Measurements from ENCODE around the gene HAP1.
"Not testable (repeated sequence)": the region's sequence is repeated elsewhere in the genome, so short reads cannot be mapped to it uniquely, and the experiment has no call there.

The HAP1 gene

DNA sequence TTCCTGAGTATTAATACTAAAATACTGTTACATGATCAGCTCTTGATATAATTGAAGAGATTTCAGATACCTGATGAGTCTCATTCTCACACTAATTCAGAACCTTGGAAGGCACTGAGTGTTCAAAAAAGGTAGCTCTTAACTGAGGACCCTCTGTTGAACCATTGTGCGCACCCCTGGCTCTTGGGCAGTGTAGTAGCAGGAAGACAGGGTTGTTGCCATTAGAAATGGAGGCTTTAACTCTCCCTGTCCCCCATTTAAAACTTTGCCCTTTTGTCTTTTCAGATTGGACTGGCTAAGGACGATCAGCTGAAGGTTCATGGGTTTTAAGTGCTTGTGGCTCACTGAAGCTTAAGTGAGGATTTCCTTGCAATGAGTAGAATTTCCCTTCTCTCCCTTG lies 43.9 kb downstream of the HAP1 start:
- DNase-seq (ENCODE audit: low read depth in 2 of 2) = no peak

DNA sequence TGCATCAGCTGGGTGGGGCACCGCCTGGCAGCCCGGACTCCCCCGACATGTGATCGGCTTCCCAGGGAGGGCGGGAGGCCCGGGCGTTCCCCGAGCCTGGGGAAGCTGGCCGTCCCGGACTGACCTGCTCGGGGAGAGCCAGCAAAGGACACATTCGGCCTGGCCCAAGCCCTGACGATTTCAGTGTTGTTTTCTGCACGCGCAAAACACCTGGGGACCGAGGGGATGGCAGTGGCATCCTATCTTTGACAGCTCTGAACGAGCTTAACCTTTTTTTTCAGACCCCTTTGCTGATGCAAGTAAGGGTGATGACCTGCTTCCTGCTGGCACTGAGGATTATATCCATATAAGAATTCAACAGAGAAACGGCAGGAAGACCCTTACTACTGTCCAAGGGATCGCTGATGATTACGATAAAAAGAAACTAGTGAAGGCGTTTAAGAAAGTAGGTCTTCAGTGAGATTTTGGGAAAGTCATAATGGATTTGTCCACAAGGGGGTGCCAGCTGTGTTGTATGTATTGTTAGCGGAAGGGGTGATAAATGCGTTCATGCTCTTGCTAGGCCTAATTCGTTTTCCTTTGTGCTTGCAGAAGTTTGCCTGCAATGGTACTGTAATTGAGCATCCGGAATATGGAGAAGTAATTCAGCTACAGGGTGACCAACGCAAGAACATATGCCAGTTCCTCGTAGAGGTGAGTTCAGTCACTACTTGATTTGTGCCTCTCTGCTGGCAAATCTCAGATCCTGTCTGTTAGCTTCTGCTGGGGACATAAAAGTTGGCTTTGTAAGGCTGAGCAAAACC lies 44.7 kb downstream of the HAP1 start:
- DNase-seq (ENCODE audit: low read depth in 2 of 2) = no peak

DNA sequence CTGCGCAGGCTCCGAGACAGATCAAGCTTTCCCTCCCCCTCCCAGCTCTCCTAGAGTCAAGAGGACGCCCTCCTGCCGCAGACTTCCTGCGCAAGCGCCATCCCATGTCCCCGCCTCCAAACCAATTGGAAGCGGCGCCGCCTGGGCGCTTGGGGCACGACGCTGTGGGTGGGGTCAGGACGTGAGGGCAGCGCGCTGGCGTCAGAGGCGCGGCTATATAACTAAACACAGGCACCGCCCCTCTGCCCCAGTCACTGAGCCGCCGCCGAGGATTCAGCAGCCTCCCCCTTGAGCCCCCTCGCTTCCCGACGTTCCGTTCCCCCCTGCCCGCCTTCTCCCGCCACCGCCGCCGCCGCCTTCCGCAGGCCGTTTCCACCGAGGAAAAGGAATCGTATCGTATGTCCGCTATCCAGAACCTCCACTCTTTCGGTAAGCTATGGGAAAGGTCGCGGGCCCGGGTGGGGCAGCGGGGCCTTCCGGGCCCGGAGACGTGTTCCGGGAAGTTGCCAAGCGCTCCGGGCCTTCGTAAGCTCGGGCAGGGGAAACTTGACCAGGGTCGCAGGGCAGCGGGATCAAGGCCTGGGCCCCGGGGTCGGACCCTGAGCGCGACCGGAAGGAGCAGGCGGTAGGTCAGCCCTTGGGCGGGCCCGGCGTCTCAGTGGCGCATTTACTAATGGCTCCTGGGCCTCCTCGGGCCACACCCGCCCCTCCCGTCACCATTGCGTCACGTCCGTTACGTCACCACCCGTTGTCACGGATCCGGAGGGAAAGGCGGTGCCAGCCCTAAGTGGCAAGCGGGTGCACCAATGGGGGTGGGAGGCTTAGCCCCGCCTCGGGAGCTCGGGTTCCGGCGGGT lies 45.6 kb downstream of the HAP1 start, which contains the start of gene EIF1:
Gene EIF1 (plus strand): TSS at position 245 of the 856 bp plus-strand sequence. CDS start 154 bp downstream, at position 399.
- DNase-seq (ENCODE audit: low read depth in 2 of 2) = peak; percentile 99 to 100

DNA sequence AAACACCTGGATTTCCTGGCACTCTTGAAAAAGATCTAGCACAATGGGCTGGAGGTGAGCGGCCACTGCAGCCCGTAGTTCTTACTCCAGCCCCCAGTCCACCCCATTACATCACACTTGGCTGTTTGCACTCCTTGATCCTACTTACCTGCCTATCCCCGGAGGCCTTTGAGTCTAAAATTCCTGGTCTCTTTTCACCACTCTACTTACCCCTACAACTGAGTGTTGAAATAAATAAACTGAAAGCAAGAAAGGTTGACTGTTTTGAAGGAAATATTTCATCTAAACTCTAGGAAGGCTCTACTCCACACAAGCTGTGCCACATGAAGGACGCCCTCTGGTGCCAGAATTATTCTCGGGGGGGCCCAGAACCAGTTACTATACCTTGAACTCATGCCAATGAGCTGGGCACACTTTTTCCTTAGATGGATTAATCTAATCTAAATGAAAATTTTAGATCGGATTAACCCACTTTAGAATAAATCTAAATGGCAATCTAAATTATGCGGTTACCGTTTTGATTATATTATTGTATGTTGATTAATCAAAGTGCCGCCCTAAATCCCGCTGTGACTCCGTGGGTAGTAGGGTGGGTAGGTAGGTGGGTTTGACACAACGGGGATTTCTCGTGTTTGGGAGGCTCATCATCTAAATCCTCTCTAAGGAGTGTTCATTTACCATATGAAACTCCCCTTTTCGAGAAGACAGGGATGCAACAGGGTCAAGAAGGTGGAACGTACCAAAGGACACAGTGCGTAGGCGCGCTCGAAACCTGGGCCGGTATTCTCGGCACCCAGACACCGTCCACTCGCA lies 46.4 kb downstream of the HAP1 start:
- peak in 1 of 2 donors; percentile 43 for DNase-seq (ENCODE audit: low read depth in 2 of 2)

DNA sequence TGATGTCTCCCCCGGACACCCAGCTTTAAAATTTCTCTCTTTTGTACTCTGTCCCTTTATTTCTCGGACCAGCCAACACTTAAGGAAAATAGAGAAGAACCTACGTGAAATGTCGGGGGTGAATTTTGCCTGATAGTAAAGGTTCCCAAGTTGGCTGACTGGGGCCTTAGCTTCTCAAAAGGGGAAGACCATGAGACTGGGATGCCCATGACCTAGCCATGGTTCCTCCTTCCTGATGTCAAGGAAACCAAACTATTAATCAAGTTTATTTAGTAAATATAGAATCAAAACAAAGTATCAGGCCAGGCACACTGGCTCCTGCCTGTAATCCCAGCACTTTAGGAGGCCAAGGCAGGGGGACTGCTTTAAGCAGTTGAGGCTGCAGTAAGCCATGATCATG lies 48.2 kb downstream of the HAP1 start:
- DNase-seq (ENCODE audit: low read depth in 2 of 2) = no peak

DNA sequence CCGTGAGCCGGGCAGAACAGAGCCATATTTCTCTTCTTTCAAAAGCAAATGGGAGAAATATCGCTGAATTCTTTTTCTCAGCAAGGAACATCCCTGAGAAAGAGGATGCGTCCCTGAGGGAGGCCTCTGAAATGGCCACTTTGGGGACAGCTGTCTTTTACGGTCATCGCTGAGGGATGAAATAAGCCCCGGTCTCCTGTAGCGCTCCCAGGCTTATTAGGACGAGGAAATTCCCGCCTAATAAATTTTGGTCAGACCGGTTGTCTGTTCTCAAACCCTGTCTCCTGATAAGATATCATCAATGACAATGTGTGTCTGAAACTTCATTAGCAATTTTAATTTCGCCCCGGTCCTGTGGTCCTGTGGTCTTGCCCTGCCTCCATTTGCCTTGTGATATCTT lies 48.7 kb downstream of the HAP1 start:
- DNase-seq (ENCODE audit: low read depth in 2 of 2) = not testable (repeated sequence)

DNA sequence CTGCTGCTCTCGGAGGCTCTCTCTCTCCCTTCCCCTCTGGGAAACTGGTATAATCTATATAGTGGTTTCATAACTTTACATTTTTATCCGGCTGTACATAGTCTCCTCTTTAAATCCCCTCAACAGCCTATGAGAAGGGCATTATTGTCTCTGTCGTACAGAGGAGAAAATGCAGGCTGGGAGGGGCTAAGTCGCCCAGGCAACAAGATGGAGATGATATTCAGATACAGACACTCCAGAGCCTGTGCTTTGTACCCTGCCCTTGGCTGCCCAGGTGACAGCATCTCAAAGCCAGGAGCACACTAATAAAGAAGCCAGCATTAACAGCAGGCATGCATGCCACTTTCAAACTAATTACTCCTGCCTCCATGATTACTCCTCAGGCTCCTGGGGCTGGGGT lies 50.4 kb downstream of the HAP1 start:
- DNase-seq (ENCODE audit: low read depth in 2 of 2) = no peak

DNA sequence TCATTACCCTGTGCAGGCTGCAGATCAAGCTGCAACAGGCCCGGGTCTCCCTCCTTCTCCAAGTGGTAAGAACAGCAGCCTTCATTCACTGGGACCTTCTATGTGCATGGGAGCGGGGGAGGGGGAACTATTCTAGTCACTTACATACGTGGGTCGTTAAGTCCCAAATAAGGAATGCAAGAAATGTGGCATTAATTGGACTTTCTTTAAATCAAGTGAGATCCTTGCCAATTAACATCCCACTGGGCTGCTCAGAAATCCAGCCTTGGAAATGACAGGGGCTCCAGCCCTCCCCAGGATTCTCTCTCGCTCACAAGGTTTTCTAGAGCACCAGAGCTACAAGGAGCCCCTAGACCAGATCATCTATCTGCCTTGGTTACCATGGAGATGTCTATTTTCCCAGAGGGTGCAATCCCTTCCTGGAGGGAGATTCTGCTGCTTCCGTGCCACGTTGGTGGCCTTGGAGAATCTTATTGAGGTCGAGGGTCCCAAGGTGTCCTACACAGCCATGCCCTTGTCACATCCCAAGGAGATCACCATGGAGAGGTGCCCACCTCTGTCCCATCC lies 50.9 kb downstream of the HAP1 start:
- no peak for DNase-seq (ENCODE audit: low read depth in 2 of 2)

DNA sequence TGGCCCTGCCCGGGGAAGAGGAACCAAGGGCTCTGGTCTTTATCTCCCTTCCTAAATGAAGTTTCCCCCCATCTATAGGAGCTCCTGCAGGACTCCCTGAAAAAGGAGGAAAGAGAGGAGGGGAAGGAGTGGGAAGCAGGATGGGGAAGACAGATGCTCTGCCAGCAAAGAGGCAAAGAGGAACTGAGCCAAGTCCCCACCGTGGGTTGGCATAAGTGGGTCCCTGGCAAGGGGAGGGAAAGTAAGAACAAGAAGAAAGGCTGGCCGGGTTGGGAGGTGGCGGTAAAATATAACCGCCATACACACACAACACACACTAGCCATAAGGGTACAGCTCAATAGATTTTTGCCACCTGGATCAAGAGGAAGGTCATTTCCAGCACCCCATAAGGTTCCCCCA lies 51.8 kb downstream of the HAP1 start:
- DNase-seq (ENCODE audit: low read depth in 2 of 2) = no peak

DNA sequence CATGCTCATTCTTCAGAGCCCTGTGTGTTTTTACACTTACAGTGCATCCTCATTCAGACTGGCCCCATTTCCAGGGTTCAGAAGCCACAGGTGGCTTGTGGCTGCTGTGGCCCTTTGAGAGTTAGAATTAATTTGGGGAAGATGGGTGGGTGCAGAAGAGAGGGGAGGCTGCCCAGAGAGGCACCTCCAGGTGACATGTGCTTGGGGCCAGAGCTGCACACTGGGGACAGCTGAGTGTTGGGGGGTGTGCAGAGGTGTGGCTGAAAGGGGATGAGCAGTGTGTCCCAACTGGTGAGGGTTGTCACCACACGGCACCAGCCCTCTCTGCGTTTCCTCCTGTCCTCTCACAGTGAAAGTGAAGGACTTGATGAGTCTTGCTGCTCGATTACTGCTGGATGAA lies 52.7 kb downstream of the HAP1 start:
- DNase-seq (ENCODE audit: low read depth in 2 of 2) = no peak

DNA sequence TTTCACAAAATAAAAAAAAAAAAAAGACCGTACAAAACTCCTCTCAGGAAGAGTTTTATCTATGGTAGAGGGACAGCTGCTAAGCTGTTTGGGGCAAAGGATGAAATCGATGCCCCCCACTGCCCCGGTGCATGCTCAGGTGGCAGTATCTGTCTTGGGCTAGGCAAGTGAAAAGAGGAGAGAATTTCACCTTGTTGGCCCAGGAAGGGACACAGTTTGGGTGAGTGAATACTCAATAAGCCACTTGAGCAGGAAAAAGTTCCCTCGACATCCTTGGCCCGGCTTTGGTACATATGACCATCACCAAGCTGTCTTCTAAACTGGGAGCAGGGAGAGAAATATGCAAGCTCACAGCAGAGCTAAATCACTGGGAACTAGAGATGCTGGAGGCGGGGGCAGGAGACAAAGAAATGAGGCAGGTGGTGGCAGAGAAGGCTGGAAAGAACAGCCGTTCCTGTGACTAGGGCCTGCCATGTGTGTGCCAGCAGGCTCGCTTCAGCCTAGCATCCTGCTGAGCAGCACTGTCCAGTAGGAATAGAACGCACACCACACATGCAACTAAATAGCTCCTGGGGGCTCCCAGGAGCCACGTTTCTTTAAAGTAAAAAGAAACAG lies 53.9 kb downstream of the HAP1 start:
- no peak for DNase-seq (ENCODE audit: low read depth in 2 of 2)

DNA sequence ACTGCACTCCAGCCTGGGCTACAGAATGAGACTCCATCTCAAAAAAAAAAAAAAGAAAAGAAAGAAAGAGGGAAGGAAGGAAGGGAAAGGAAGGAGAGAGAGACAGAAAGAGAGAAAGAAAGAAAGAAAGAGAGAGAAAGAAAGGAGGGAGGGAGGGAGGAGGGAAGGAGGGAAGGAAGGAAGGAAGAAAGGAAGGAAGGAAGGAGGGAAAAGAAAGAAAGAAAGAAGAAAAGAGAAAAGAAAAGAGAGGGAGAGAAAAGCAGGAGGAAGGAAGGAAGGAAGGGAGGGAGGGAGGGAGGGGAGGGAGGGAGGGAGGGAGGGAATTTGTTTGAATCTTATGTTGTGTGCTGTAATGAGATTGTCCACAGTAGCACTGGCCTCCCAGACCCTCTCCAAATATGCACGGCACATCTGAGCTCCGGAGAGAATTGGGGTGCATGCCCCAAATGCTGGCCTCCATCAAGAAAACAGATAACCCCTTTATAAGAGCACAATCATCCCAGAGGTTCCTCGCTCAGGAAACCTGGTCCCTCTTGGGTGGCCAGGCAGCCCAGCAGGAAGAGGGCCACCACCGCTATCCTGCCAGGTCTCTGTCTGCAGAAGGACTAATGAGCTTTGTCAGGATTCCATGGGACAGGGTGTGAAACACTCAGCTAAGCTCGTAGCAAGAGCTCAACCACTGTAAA lies 54.6 kb downstream of the HAP1 start:
- no peak for DNase-seq (ENCODE audit: low read depth in 2 of 2)

DNA sequence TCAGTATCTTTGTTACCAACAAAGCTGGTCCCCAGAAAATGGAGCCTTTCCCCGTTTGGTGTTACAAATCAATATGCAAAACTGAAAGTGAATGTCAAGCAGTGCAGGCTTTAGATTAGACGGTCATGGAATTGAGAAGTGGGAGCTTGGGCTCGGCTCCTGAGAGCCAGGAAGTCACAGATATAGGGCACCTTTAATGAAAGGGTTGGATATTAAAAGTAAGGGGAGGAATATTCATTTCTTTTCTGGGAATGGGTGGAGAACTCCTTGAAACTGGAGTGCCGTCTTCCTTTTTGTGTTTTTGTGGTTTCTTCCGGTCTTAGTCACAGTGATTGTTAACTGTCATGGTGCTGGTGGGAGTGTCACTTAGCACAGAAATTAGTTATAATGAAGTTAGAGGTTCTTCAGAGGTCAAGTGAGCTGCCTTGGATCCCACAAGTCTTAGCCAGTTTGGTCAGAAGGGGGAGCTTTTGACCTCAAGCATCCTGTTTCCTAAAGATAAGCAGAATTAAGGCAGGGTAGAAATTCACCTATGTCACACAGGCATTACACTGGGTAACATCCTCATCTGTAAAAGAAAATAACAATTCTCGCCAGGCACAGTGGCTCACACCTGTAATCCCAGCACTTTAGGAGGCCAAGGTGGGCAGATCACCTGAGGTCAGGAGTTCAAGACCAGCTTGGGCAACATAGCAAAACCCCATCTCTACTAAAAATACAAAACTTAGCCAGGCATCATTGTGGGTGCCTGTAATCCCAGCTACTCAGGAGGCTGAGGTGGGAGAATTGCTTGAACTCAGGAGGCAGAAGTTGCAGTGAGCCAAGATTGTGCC lies 55.3 kb downstream of the HAP1 start:
- DNase-seq (ENCODE audit: low read depth in 2 of 2) = peak in 1 of 2 donors; percentile 33

DNA sequence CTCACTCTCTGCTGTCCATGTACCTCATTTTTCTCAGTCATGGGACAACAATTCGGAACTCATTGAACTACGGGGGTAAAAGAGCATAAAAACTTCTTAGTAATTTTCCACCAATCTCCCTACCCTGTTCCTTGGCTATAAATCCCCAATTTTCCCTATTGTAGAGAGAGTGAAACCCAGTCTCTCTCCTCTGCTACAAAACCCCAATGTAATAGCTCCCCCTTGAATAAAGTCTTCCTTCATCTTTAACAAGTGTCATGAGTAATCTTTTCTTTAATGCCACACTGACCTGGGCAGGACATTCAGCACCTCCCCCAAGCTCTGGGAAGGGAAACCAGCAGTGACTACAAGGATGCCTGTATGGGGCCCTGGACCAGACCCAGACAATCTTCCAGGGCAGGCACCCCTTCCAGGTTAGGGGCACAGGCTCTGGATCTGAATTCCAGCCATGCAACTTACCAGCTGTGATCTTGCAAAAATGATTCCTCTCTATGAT lies 56.0 kb downstream of the HAP1 start:
- DNase-seq (ENCODE audit: low read depth in 2 of 2) = no peak

DNA sequence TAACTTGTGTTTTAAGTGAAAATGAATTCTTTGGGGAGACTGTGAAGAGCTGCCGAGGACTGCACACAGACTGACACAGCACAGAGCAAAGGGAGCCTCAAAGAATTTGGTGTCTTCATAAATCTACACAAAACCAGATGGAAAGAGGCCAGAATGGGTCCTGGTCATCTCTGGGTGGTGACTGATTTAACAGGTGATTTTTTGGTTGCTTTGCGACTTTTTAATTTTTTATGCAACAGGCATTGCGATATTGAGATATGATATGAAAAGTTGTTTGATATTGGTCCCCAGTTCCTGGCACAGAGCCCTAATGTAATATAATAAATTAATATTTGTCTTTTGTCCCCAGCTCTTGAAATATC lies 58.4 kb downstream of the HAP1 start:
- no peak for DNase-seq (ENCODE audit: low read depth in 2 of 2)

DNA sequence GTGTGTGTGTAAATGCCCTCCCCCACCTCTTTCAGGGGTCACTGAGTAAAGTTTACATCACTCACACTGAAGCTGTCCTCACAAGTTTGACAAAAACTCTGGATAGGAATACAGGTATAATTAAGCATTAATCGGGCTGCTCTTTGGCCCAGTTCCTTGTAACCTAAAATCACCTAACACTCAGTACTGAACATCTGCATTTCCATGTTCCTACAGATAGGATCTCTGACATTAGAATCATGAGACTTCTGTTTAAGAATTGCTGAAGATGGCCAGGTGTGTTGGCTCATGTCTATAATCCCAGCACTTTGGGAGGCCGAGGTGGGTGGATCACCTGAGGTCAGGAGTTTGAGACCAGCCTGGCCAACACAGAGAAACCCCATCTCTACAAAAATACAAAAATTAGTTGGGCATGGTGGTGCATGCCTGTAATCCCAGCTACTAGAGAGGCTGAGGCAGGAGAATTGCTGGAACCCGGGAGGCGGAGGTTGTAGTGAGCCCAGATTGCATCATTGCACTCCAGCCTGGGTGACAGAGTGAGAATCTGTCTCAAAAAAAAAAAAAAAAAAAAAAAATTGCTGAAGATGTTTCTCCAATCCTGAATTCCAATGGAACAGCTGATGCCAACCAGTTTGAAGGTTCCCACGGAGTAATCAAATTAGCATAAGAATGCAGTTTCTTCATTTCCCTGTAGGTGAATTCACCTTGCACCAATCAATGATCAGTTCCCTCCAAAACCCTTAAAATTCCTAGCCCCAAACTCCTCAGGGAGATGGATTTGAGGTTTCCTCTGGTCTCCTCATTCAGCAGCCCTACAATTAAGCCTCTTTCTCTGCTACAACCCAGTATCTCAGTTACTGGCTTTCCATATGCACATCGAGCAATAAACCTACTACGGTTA lies 59.0 kb downstream of the HAP1 start:
- DNase-seq (ENCODE audit: low read depth in 2 of 2) = not testable (repeated sequence)

All from stimulated activated CD8-positive, alpha-beta memory T cell treated with anti-CD3 and anti-CD28 coated beads, Interleukin-2, amount 100 ng/mL, for 1 hour (primary cell).